Hepatocyte (in vitro differentiated cells): ENCODE data around the gene WDR37. TPM values are rescaled to one million over a fixed set of nuclear protein-coding genes. Genes with fewer than 3 reads are reported as not detected.

Source experiments
- DNase-seq: peaks from one replicate; pipeline ENCODE4 v3.0.0-alpha.2; 2016; ENCODE audit warnings: low spot score
- H2AFZ ChIP-seq: fragments of 200-600 bp; sonication (generic); 2 replicates; pipeline ENCODE4 v1.6.0; 2016; ENCODE audit warnings: antibody characterized with exemption, mild to moderate bottlenecking
- H3K27ac ChIP-seq: fragments of 200-600 bp; sonication (generic); 2 replicates; pipeline ENCODE4 v1.5.1; 2016; ENCODE audit warnings: mild to moderate bottlenecking
- H3K27me3 ChIP-seq: fragments of 200-600 bp; sonication (generic); 2 replicates; pipeline ENCODE4 v1.6.1; 2016
- H3K36me3 ChIP-seq: fragments of 200-600 bp; sonication (generic); replicated peaks from 2 replicates; pipeline ENCODE4 v1.5.1; 2016; ENCODE audit warnings: low read depth; ENCODE audit not compliant: insufficient read depth
- H3K4me1 ChIP-seq: fragments of 200-600 bp; sonication (generic); 2 replicates; pipeline ENCODE4 v1.5.1; 2016; ENCODE audit warnings: mild to moderate bottlenecking, moderate library complexity; ENCODE audit not compliant: insufficient read depth
- H3K4me2 ChIP-seq: fragments of 200-600 bp; sonication (generic); 2 replicates; pipeline ENCODE4 v1.6.0; 2016
- H3K4me3 ChIP-seq: fragments of 200-600 bp; sonication (generic); 2 replicates; pipeline ENCODE4 v1.5.1; 2016; ENCODE audit warnings: mild to moderate bottlenecking
- H3K79me2 ChIP-seq: fragments of 200-600 bp; sonication (generic); 2 replicates; pipeline ENCODE4 v1.6.0; 2017; ENCODE audit warnings: mild to moderate bottlenecking
- H3K9me2 ChIP-seq: fragments of 200-600 bp; sonication (generic); replicated peaks from 2 replicates; pipeline ENCODE4 v1.6.0; 2017; ENCODE audit warnings: mild to moderate bottlenecking; ENCODE audit not compliant: insufficient read depth
- H3K9me3 ChIP-seq: fragments of 200-600 bp; sonication (generic); 2 replicates; pipeline ENCODE4 v1.5.1; 2016; ENCODE audit warnings: low read depth, mild to moderate bottlenecking
- H4K20me1 ChIP-seq: fragments of 200-600 bp; sonication (generic); 2 replicates; pipeline ENCODE4 v1.6.0; 2016; ENCODE audit warnings: mild to moderate bottlenecking; ENCODE audit not compliant: insufficient read depth, poor library complexity, severe bottlenecking
- CTCF ChIP-seq: fragments of 200-600 bp; sonication (generic); IDR thresholded peaks from 2 replicates; pipeline ENCODE4 v1.5.1; 2016; ENCODE audit warnings: antibody characterized with exemption, mild to moderate bottlenecking; ENCODE audit not compliant: poor library complexity
- EZH2 ChIP-seq: fragments of 200-600 bp; sonication (generic); IDR thresholded peaks from 2 replicates; pipeline ENCODE4 v1.6.1; 2016; ENCODE audit warnings: antibody characterized with exemption, mild to moderate bottlenecking, borderline replicate concordance
- EZH2phosphoT487 ChIP-seq: fragments of 200-600 bp; sonication (generic); IDR thresholded peaks from one replicate; pipeline ENCODE4 v1.6.1; 2018; ENCODE audit warnings: antibody characterized with exemption, mild to moderate bottlenecking, low read depth, moderate library complexity; ENCODE audit not compliant: unreplicated experiment, severe bottlenecking
- WGBS: methylation state at CpG from one replicate; pipeline ENCODE4 v1.1.6; 2016; ENCODE audit warnings: low lambda C conversion rate; ENCODE audit errors: missing lambda C conversion rate; 5-methylcytosine and 5-hydroxymethylcytosine counted together
- polyA plus RNA-seq: library from polyadenylated mRNA; unstranded; fragments of >200 nt; fragmentation: Nextera tagmentation; extraction: Ambion mirVana; gene quantifications from 2 replicates; pipeline ENCODE4 v1.2.1, GENCODE V29; 2016
- total RNA-seq: library from RNA; depleted of rRNA; stranded (reverse); fragments of >200 nt; gene quantifications from 2 replicates; pipeline ENCODE4 v1.2.3, GENCODE V29; 2014

WDR37 gene
- total and polyA plus RNA-seq, 2 experiments from 2014 or later = 8.6 to 12.3 TPM

- Histone ChIP-seq H3K27me3 (no peaks in the 10 kb centered on the region), H3K27ac (peak overlapping the region; percentile 94), H2AFZ (no peak overlapping the region), H3K36me3 (no peaks in the 10 kb centered on the region), H4K20me1 (peaks cover 40% of the 10 kb centered on the region), H3K4me3 (peak overlapping the region; percentile 61), H3K4me1 (peaks cover 28% of the 10 kb centered on the region), H3K9me2 (no peaks in the 10 kb centered on the region), H3K4me2 (peak overlapping the region; percentile 85), H3K79me2 (peaks cover 76% of the 10 kb centered on the region), H3K9me3 (no peaks in the 10 kb centered on the region)
- TF ChIP-seq EZH2 (no peak), EZH2phosphoT487 (no peak), CTCF (no peak)
- DNase-seq = peak; percentile 70
- 55% methylated on average over 4 of the region's 4 CpGs for WGBS
Observed at GRCh38 chr10:1050554-1050953, 5.6 kb upstream of the WDR37 start.

GRCh38 chr10:1054684-1055083 is 1.5 kb upstream of the WDR37 start:
- Histone ChIP-seq H3K27ac (no peak overlapping the region), H4K20me1 (peaks cover 23% of the 10 kb centered on the region), H3K4me3 (peak overlapping the region; percentile 99)

DNA sequence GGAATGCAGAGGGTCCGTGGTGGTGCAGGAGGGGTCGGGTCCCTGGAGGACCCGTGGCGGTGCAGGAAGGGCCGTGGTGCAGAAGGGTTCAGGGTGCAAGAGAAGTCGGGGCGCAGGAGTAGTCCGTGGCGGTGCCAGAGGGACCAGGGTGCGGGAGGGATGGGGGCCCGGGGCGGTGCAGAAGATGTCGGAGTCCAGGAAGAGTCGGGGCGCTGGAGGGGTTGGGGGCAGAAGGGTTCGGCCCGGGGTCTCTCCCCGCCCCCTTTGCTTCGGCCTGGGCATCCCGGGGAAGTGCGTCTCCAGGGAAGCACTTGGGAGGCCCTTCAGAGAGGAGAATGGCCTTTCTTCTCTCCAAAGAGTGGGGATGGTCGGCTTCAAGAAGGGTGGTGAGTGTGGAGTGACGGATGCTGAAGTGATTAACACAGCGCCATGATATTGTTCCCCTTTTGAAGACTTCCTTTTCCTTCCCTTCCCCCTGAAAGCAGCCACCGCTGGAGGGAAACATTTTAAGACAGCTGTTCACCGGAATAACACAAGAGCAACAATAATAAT is 997 bp downstream of the WDR37 start:
- under 1% methylated on average over 21 of the region's 26 CpGs for WGBS
- H3K27ac ChIP-seq = peak overlapping the region; percentile 100
- H3K4me3 ChIP-seq = peak overlapping the region; percentile 99
- peak overlapping the region; percentile 60 for H2AFZ ChIP-seq
- peaks cover 25% of the 10 kb centered on the region for H3K4me1 ChIP-seq
- TF ChIP-seq EZH2phosphoT487 (no peak), EZH2 (no peak), CTCF (no peak)
- DNase-seq = no peak
- no peaks in the 10 kb centered on the region for H3K9me3 ChIP-seq
- H3K36me3 ChIP-seq = no peaks in the 10 kb centered on the region
- peak overlapping the region; percentile 92 for H3K4me2 ChIP-seq
- no peaks in the 10 kb centered on the region for H3K27me3 ChIP-seq
- H3K9me2 ChIP-seq = no peaks in the 10 kb centered on the region
- peaks cover 13% of the 10 kb centered on the region for H4K20me1 ChIP-seq
- H3K79me2 ChIP-seq = peaks cover 94% of the 10 kb centered on the region

More at GRCh38 chr10:1054684-1055083, 1.5 kb upstream of the WDR37 start:
- H3K4me2 ChIP-seq = peak overlapping the region; percentile 86
- H3K79me2 ChIP-seq = peaks cover 93% of the 10 kb centered on the region
- no peak overlapping the region for H2AFZ ChIP-seq
- H3K36me3 ChIP-seq = no peaks in the 10 kb centered on the region
- no peaks in the 10 kb centered on the region for H3K9me2 ChIP-seq
- no peak for DNase-seq
- H3K27me3 ChIP-seq = no peaks in the 10 kb centered on the region
- H3K9me3 ChIP-seq = no peaks in the 10 kb centered on the region
- H3K4me1 ChIP-seq = peaks cover 37% of the 10 kb centered on the region
- TF ChIP-seq EZH2phosphoT487 = no peak
- no peak for TF ChIP-seq CTCF
- TF ChIP-seq EZH2 = no peak
- WGBS = 60% methylated on average over 6 of the region's 6 CpGs

DNA sequence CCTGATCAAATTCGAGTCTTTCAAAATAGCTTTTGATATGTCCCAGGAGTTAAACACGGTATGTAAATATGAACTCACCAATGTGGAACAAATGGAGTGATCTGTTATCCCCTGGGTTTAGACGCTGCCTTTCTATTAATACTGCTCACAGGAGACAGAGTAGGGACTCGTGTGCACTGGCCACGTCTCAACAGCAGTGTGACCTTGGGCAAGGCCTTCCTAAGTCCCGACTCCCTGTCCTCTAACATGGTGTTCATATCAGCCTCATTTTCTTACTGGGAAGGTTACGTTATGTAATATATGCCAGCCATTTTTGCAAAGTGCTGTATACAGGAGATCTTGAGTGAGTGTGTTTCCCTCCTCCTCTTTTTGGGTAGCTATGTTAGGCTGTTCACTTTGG is 1.8 kb downstream of the WDR37 start:
- H3K27me3 ChIP-seq = no peaks in the 10 kb centered on the region
- H3K4me1 ChIP-seq = peaks cover 25% of the 10 kb centered on the region
- H3K27ac ChIP-seq = no peak overlapping the region
- no peaks in the 10 kb centered on the region for H3K9me3 ChIP-seq
- TF ChIP-seq EZH2 (no peak), EZH2phosphoT487 (no peak), CTCF (no peak)
- H3K9me2 ChIP-seq = no peaks in the 10 kb centered on the region
- DNase-seq = no peak
- H3K4me2 ChIP-seq = peak overlapping the region; percentile 92
- H3K36me3 ChIP-seq = no peaks in the 10 kb centered on the region
- WGBS = 85% methylated on average over 7 of the region's 7 CpGs
- H3K79me2 ChIP-seq = peaks cover 91% of the 10 kb centered on the region
- peaks cover 7% of the 10 kb centered on the region for H4K20me1 ChIP-seq
- no peak overlapping the region for H2AFZ ChIP-seq
- no peak overlapping the region for H3K4me3 ChIP-seq
